Endothelial cell (in vitro differentiated cells): ENCODE results near the gene RPH3AL. TPM values are rescaled to one million over a fixed set of nuclear protein-coding genes. Genes with fewer than 3 reads are reported as not detected.
A peak's percentile ranks its signal among the peaks of the same experiment; 100 is the strongest.
"Not testable (repeated sequence)": the region's sequence is repeated elsewhere in the genome, so short reads cannot be mapped to it uniquely, and the experiment has no call there.

Source experiments
- DNase-seq: peaks from one replicate; pipeline ENCODE4 v3.0.0; 2021; ENCODE audit warnings: low spot score
- H3K27ac Mint-ChIP-seq: one replicate; pipeline ENCODE4 v1.8.0; 2021; ENCODE audit warnings: mixed read lengths, inconsistent platforms; ENCODE audit not compliant: unreplicated experiment
- H3K27me3 Mint-ChIP-seq: one replicate; pipeline ENCODE4 v1.8.0; 2021; ENCODE audit warnings: mild to moderate bottlenecking, moderate library complexity, mixed read lengths, inconsistent platforms; ENCODE audit not compliant: unreplicated experiment
- H3K36me3 Mint-ChIP-seq: one replicate; pipeline ENCODE4 v1.8.0; 2021; ENCODE audit warnings: mild to moderate bottlenecking, low read depth, mixed read lengths, inconsistent platforms; ENCODE audit not compliant: unreplicated experiment
- H3K4me1 Mint-ChIP-seq: one replicate; pipeline ENCODE4 v1.8.0; 2021; ENCODE audit warnings: mild to moderate bottlenecking, mixed read lengths, inconsistent platforms; ENCODE audit not compliant: unreplicated experiment
- H3K4me3 Mint-ChIP-seq: one replicate; pipeline ENCODE4 v1.8.0; 2021; ENCODE audit warnings: mild to moderate bottlenecking, mixed read lengths, inconsistent platforms; ENCODE audit not compliant: unreplicated experiment
- H3K9me3 Mint-ChIP-seq: one replicate; pipeline ENCODE4 v1.8.0; 2021; ENCODE audit warnings: mixed read lengths, inconsistent platforms; ENCODE audit not compliant: unreplicated experiment
- CTCF ChIP-seq: fragments of 200-600 bp; sonication (generic); IDR thresholded peaks from one replicate; pipeline ENCODE4 v1.5.0; 2021; ENCODE audit warnings: antibody characterized with exemption; ENCODE audit not compliant: unreplicated experiment
- total RNA-seq: library from RNA; stranded (reverse); fragmentation: NEBNext Ultra II Directional; extraction: Animal tissue kit (Norgen Biotek cat#: 25700); gene quantifications from one replicate; pipeline ENCODE4 v1.2.1, GENCODE V29; 2021; ENCODE audit not compliant: unreplicated experiment

The RPH3AL gene
- total RNA-seq, 1 donor from 2014 or later, result 3.4 TPM

- H3K27ac Mint-ChIP-seq, result no peak overlapping the region
- H3K9me3 Mint-ChIP-seq, result no peaks in the 10 kb centered on the region
- H3K4me3 Mint-ChIP-seq, result no peak overlapping the region
- peaks cover 8% of the 10 kb centered on the region for H3K4me1 Mint-ChIP-seq
- TF ChIP-seq CTCF, result no peak
- DNase-seq, result no peak
- peaks cover 4% of the 10 kb centered on the region for H3K27me3 Mint-ChIP-seq
- no peaks in the 10 kb centered on the region for H3K36me3 Mint-ChIP-seq
Measured at GRCh38 chr17:218432-219110, 134.0 kb downstream of the RPH3AL start.

- Mint-ChIP-seq H3K4me3 (no peak overlapping the region), H3K9me3 (no peaks in the 10 kb centered on the region), H3K27me3 (peaks cover 4% of the 10 kb centered on the region), H3K4me1 (peaks cover 8% of the 10 kb centered on the region), H3K27ac (no peak overlapping the region), H3K36me3 (peaks cover 6% of the 10 kb centered on the region)
- DNase-seq, result no peak
- TF ChIP-seq CTCF, result no peak
Measured at GRCh38 chr17:216625-217024, 136.0 kb downstream of the RPH3AL start.

GRCh38 chr17:215563-216478, 136.8 kb downstream of the RPH3AL start:
- H3K4me3 Mint-ChIP-seq, result peak overlapping the region; percentile 80
- H3K9me3 Mint-ChIP-seq, DNase-seq, H3K4me1 Mint-ChIP-seq, H3K36me3 Mint-ChIP-seq, H3K27me3 Mint-ChIP-seq, H3K27ac Mint-ChIP-seq: not testable (repeated sequence)

GRCh38 chr17:214881-215331, 137.7 kb downstream of the RPH3AL start:
- H3K36me3 Mint-ChIP-seq, result peaks cover 6% of the 10 kb centered on the region
- H3K4me1 Mint-ChIP-seq, result peaks cover 8% of the 10 kb centered on the region
- H3K27ac Mint-ChIP-seq, result no peak overlapping the region
- no peak for DNase-seq
- no peak for TF ChIP-seq CTCF
- H3K27me3 Mint-ChIP-seq, result peaks cover 4% of the 10 kb centered on the region
- no peaks in the 10 kb centered on the region for H3K9me3 Mint-ChIP-seq
- H3K4me3 Mint-ChIP-seq, result no peak overlapping the region

GRCh38 chr17:213286-214105, 139.1 kb downstream of the RPH3AL start:
- H3K36me3 Mint-ChIP-seq, result peaks cover 6% of the 10 kb centered on the region

More at GRCh38 chr17:213286-214105, 139.1 kb downstream of the RPH3AL start:
- H3K4me3 Mint-ChIP-seq, result no peak overlapping the region
- no peak overlapping the region for H3K27ac Mint-ChIP-seq
- H3K27me3 Mint-ChIP-seq, result peaks cover 5% of the 10 kb centered on the region
- no peaks in the 10 kb centered on the region for H3K9me3 Mint-ChIP-seq
- no peak for DNase-seq
- no peak for TF ChIP-seq CTCF
- H3K4me1 Mint-ChIP-seq, result peaks cover 7% of the 10 kb centered on the region
